Keratinocyte (primary cell): ENCODE measurements around the gene MYCBPAP.

ENCODE experiments used
- CTCF ChIP-seq, 3 experiments: IDR thresholded peaks in 1 of 3; conservative IDR thresholded peaks in 1 of 3; optimal IDR thresholded peaks in 1 of 3; 2 replicates in 2 of 3; 3 replicates in 1 of 3; pipeline versions ENCODE3 to v1.5.1; 2011; ENCODE audit warnings: low read length in 3 of 3, mild to moderate bottlenecking in 3 of 3, moderate library complexity in 2 of 3, control low read depth in 1 of 3, inconsistent platforms in 1 of 3; ENCODE audit not compliant: insufficient read depth in 2 of 3; ENCODE audit errors: extremely low read depth in 1 of 3
- EZH2 ChIP-seq: IDR thresholded peaks from one replicate; pipeline ENCODE4 v1.6.1; 2012; ENCODE audit warnings: inconsistent platforms, mild to moderate bottlenecking, low read length, moderate library complexity

- TF ChIP-seq CTCF (optimal IDR thresholded peaks at IDR 0.05 in 1 of 3, IDR thresholded peaks at IDR 0.05 in 1 of 3, conservative IDR thresholded peaks at IDR 0.05 in 1 of 3; ENCODE audit: extremely low read depth in 1 of 3, insufficient read depth in 2 of 3, low read length in 3 of 3) (peak in 2 of 3 experiments; percentile 25 to 39), EZH2 (no peak)
These were observed 7.2 kb upstream of the MYCBPAP start for GRCh38 chr17:50501054-50501453.
